ENCODE measurements around the gene CLK1. TPM values are rescaled to one million over a fixed set of nuclear protein-coding genes. Genes with fewer than 3 reads are reported as not detected.
A peak's percentile ranks its signal among the peaks of the same experiment; 100 is the strongest.

CLK1 gene
- 92.0 and 96.8 TPM in 2 replicates for total RNA-seq
- long read RNA-seq, transcript CLK1-210 (11 exons, 3,208 nt), result minor isoform, 93 of 420 reads
- long read RNA-seq, transcript CLK1-201 (13 exons, 1,888 nt), result major isoform, 156 of 420 reads
- long read RNA-seq, transcript CLK1-204 (12 exons, 1,682 nt), result minor isoform, 140 of 420 reads
- long read RNA-seq, partial matches to known transcripts, result 11 of 420 reads
- long read RNA-seq, other reads (novel, unspliced or antisense), result 19 of 420 reads

- H3K27me3 Mint-ChIP-seq (ENCODE audit: unreplicated experiment), result no peaks in the 10 kb centered on the region
- H3K27ac Mint-ChIP-seq (ENCODE audit: unreplicated experiment), result peak within 1 kb of the TSS; percentile 99
- peaks cover 11% of the 10 kb centered on the region for H3K36me3 Mint-ChIP-seq (ENCODE audit: unreplicated experiment)
- no peaks in the 10 kb centered on the region for H3K9me3 Mint-ChIP-seq (ENCODE audit: unreplicated experiment)
- TF ChIP-seq, protein P1, sequence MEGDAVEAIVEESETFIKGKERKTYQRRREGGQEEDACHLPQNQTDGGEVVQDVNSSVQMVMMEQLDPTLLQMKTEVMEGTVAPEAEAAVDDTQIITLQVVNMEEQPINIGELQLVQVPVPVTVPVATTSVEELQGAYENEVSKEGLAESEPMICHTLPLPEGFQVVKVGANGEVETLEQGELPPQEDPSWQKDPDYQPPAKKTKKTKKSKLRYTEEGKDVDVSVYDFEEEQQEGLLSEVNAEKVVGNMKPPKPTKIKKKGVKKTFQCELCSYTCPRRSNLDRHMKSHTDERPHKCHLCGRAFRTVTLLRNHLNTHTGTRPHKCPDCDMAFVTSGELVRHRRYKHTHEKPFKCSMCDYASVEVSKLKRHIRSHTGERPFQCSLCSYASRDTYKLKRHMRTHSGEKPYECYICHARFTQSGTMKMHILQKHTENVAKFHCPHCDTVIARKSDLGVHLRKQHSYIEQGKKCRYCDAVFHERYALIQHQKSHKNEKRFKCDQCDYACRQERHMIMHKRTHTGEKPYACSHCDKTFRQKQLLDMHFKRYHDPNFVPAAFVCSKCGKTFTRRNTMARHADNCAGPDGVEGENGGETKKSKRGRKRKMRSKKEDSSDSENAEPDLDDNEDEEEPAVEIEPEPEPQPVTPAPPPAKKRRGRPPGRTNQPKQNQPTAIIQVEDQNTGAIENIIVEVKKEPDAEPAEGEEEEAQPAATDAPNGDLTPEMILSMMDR (IDR thresholded peaks at IDR 0.05), result no peak
- peak within 1 kb of the TSS; percentile 99 for H3K4me3 Mint-ChIP-seq (ENCODE audit: unreplicated experiment)
- peak; percentile 97 for DNase-seq (ENCODE audit: extremely low spot score, unreplicated experiment)
- H3K4me1 Mint-ChIP-seq (ENCODE audit: unreplicated experiment), result peaks cover 37% of the 10 kb centered on the region
Observed at GRCh38 chr2:200864176-200865034, at the start of gene CLK1. TSS of gene CLK1 (minus strand) at chr2:200864658. CDS start at chr2:200861862, 2,796 bp downstream.

GRCh38 chr2:200913654-200914053 lies 49.2 kb upstream of the CLK1 start:
- DNase-seq (ENCODE audit: extremely low spot score, unreplicated experiment), result no peak
- TF ChIP-seq, protein P1 (IDR thresholded peaks at IDR 0.05), result no peak
- peaks cover 36% of the 10 kb centered on the region for H3K36me3 Mint-ChIP-seq (ENCODE audit: unreplicated experiment)
- H3K4me1 Mint-ChIP-seq (ENCODE audit: unreplicated experiment), result no peaks in the 10 kb centered on the region
- H3K27me3 Mint-ChIP-seq (ENCODE audit: unreplicated experiment), result no peaks in the 10 kb centered on the region
- H3K9me3 Mint-ChIP-seq (ENCODE audit: unreplicated experiment), result no peaks in the 10 kb centered on the region
- peak overlapping the region; percentile 3 for H3K27ac Mint-ChIP-seq (ENCODE audit: unreplicated experiment)
- H3K4me3 Mint-ChIP-seq (ENCODE audit: unreplicated experiment), result no peak overlapping the region

GRCh38 chr2:200909958-200910357 lies 45.5 kb upstream of the CLK1 start:
- no peak for DNase-seq (ENCODE audit: extremely low spot score, unreplicated experiment)
- H3K9me3 Mint-ChIP-seq (ENCODE audit: unreplicated experiment), result no peaks in the 10 kb centered on the region
- TF ChIP-seq, protein P1 (IDR thresholded peaks at IDR 0.05), result no peak
- H3K27ac Mint-ChIP-seq (ENCODE audit: unreplicated experiment), result no peak overlapping the region
- peaks cover 31% of the 10 kb centered on the region for H3K36me3 Mint-ChIP-seq (ENCODE audit: unreplicated experiment)
- no peaks in the 10 kb centered on the region for H3K27me3 Mint-ChIP-seq (ENCODE audit: unreplicated experiment)
- H3K4me1 Mint-ChIP-seq (ENCODE audit: unreplicated experiment), result no peaks in the 10 kb centered on the region
- H3K4me3 Mint-ChIP-seq (ENCODE audit: unreplicated experiment), result no peak overlapping the region

- H3K4me1 Mint-ChIP-seq (ENCODE audit: unreplicated experiment), result peaks cover 3% of the 10 kb centered on the region
- no peak for DNase-seq (ENCODE audit: extremely low spot score, unreplicated experiment)
- H3K36me3 Mint-ChIP-seq (ENCODE audit: unreplicated experiment), result peaks cover 23% of the 10 kb centered on the region
- TF ChIP-seq, protein P1 (IDR thresholded peaks at IDR 0.05), result peak; percentile 80
- no peak overlapping the region for H3K27ac Mint-ChIP-seq (ENCODE audit: unreplicated experiment)
- H3K4me3 Mint-ChIP-seq (ENCODE audit: unreplicated experiment), result no peak overlapping the region
- no peaks in the 10 kb centered on the region for H3K27me3 Mint-ChIP-seq (ENCODE audit: unreplicated experiment)
- no peaks in the 10 kb centered on the region for H3K9me3 Mint-ChIP-seq (ENCODE audit: unreplicated experiment)
Observed at GRCh38 chr2:200905618-200906296, 41.3 kb upstream of the CLK1 start.
